ENCODE measurements around the gene ZNF775. TPM values are rescaled to one million over a fixed set of nuclear protein-coding genes. Genes with fewer than 3 reads are reported as not detected.

The ZNF775 gene
- total RNA-seq, 1 donor from 2014 or later: 3.3 TPM

GRCh38 chr7:150444674-150445365 lies 65.7 kb downstream of the ZNF775 start:
- ATAC-seq (no peak), DNase-seq (ENCODE audit: missing footprints) (no peak)
- intact Hi-C loops (cut with DNase I): no loop called here

GRCh38 chr7:150446288-150446938 lies 67.3 kb downstream of the ZNF775 start:
- DNase-seq (ENCODE audit: missing footprints) (no peak), ATAC-seq (no peak)
- intact Hi-C loops (cut with DNase I): no loop called here

Other genes with a start within 250 kb of the ZNF775 start
- 4.7 TPM for gene LRRC61, start 56.0 kb upstream of the ZNF775 start, total RNA-seq
- 5.7 TPM for gene ACTR3C, start 55.8 kb upstream of the ZNF775 start, total RNA-seq
- 32.6 TPM for gene RARRES2, start 37.7 kb upstream of the ZNF775 start, total RNA-seq
- 111 TPM for gene REPIN1, start 10.5 kb upstream of the ZNF775 start, total RNA-seq
- 14.9 TPM for gene GIMAP8, start 71.3 kb downstream of the ZNF775 start, total RNA-seq
- 21.4 TPM for gene GIMAP7, start 135.5 kb downstream of the ZNF775 start, total RNA-seq
- 38.4 TPM for gene GIMAP4, start 188.1 kb downstream of the ZNF775 start, total RNA-seq